Parathyroid adenoma (tissue), 2 donors: ENCODE measurements around the gene NDUFA7.
A peak's percentile ranks its signal among the peaks of the same experiment; 100 is the strongest.

ENCODE experiments used
- H2AFZ ChIP-seq: fragments of 300-600 bp; sonication (generic); one replicate; pipeline ENCODE4 v1.7.0; 2017; ENCODE audit warnings: antibody characterized with exemption, mild to moderate bottlenecking
- H3K27ac ChIP-seq: fragments of 300-600 bp; sonication (generic); one replicate; pipeline ENCODE4 v1.7.0; 2017
- H3K27me3 ChIP-seq: fragments of 300-600 bp; sonication (generic); one replicate; pipeline ENCODE4 v1.7.0; 2017; ENCODE audit warnings: low read length; ENCODE audit not compliant: control insufficient read depth, insufficient read depth
- H3K36me3 ChIP-seq: fragments of 300-600 bp; sonication (generic); one replicate; pipeline ENCODE4 v1.7.0; 2017; ENCODE audit warnings: low read length; ENCODE audit not compliant: control insufficient read depth, insufficient read depth
- H3K4me1 ChIP-seq: fragments of 300-600 bp; sonication (generic); one replicate; pipeline ENCODE4 v1.7.0; 2017; ENCODE audit warnings: control low read depth
- H3K4me2 ChIP-seq: fragments of 300-600 bp; sonication (generic); one replicate; pipeline ENCODE4 v1.7.0; 2017; ENCODE audit warnings: low read length
- H3K4me3 ChIP-seq: fragments of 300-600 bp; sonication (generic); one replicate; pipeline ENCODE4 v1.7.0; 2017; ENCODE audit warnings: low read depth, low read length
- H3K79me2 ChIP-seq: fragments of 300-600 bp; sonication (generic); one replicate; pipeline ENCODE4 v1.7.0; 2017; ENCODE audit warnings: control low read depth
- H3K9ac ChIP-seq: fragments of 300-600 bp; sonication (generic); one replicate; pipeline ENCODE4 v1.7.0; 2017; ENCODE audit warnings: mild to moderate bottlenecking
- H3K9me3 ChIP-seq: fragments of 300-600 bp; sonication (generic); one replicate; pipeline ENCODE4 v1.7.0; 2017; ENCODE audit warnings: low read length; ENCODE audit not compliant: control insufficient read depth
- CTCF ChIP-seq: fragments of 300-600 bp; sonication (generic); IDR thresholded peaks from one replicate; pipeline ENCODE4 v1.7.0; 2017; ENCODE audit warnings: antibody characterized with exemption, mild to moderate bottlenecking
- donor health status: primary hyperparathyroidism.

Gene NDUFA7

GRCh38 chr19:8366121-8366581, 45.0 kb upstream of the NDUFA7 start:
- TF ChIP-seq CTCF = no peak
- H3K79me2 ChIP-seq = peaks cover 2% of the 10 kb centered on the region
- H3K27ac ChIP-seq = no peak overlapping the region
- peaks cover 18% of the 10 kb centered on the region for H3K4me1 ChIP-seq
- H3K9me3 ChIP-seq = no peaks in the 10 kb centered on the region
- no peaks in the 10 kb centered on the region for H3K36me3 ChIP-seq
- no peak overlapping the region for H3K4me2 ChIP-seq
- H3K27me3 ChIP-seq = no peaks in the 10 kb centered on the region
- no peak overlapping the region for H2AFZ ChIP-seq
- H3K4me3 ChIP-seq = no peak overlapping the region
- H3K9ac ChIP-seq = no peak overlapping the region

DNA sequence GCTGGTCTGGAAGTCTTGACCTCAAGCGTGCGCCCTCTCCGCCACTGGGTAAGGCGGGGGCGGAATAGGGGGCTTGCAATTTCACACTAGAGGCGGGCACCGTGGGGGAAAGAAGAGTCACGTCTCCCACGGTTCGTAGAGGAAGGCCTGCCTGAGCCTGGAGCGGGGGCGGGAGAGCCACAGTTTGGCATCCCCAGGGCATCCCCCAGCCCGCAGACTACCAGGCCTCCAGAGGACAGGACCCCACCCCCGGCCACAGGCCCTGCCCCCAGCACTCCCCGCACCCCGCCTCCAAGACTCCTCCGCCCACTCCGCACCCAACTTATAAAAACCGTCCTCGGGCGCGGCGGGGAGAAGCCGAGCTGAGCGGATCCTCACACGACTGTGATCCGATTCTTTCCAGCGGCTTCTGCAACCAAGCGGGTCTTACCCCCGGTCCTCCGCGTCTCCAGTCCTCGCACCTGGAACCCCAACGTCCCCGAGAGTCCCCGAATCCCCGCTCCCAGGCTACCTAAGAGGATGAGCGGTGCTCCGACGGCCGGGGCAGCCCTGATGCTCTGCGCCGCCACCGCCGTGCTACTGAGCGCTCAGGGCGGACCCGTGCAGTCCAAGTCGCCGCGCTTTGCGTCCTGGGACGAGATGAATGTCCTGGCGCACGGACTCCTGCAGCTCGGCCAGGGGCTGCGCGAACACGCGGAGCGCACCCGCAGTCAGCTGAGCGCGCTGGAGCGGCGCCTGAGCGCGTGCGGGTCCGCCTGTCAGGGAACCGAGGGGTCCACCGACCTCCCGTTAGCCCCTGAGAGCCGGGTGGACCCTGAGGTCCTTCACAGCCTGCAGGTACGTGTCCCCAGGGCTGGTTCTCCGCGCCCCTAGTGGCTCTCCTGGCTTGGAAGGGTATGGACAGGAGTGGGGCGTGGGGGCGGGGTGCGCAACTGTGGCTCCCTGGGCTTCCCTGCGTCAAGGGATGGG, 42.9 kb upstream of the NDUFA7 start, which contains the start of gene ANGPTL4:
Gene ANGPTL4, plus strand, starts transcription at position 353 of the 969 bp plus-strand sequence. Its CDS starts 167 bp downstream, at position 520.
- H2AFZ ChIP-seq = peak within 1 kb of the TSS; percentile 95
- no peaks in the 10 kb centered on the region for H3K36me3 ChIP-seq
- TF ChIP-seq CTCF = peak; percentile 4
- no peaks in the 10 kb centered on the region for H3K9me3 ChIP-seq
- H3K27me3 ChIP-seq = no peaks in the 10 kb centered on the region
- peak within 1 kb of the TSS; percentile 62 for H3K4me3 ChIP-seq
- no peak within 1 kb of the TSS for H3K9ac ChIP-seq
- peak within 1 kb of the TSS; percentile 82 for H3K27ac ChIP-seq
- H3K4me2 ChIP-seq = peak within 1 kb of the TSS; percentile 80
- no peaks in the 10 kb centered on the region for H3K79me2 ChIP-seq
- peaks cover 18% of the 10 kb centered on the region for H3K4me1 ChIP-seq

- no peaks in the 10 kb centered on the region for H3K27me3 ChIP-seq
- H3K4me3 ChIP-seq = no peak overlapping the region
- H3K9ac ChIP-seq = no peak overlapping the region
- no peaks in the 10 kb centered on the region for H3K79me2 ChIP-seq
- peaks cover 12% of the 10 kb centered on the region for H3K4me1 ChIP-seq
- no peak for TF ChIP-seq CTCF
- no peaks in the 10 kb centered on the region for H3K36me3 ChIP-seq
- H2AFZ ChIP-seq = peak overlapping the region; percentile 51
- peak overlapping the region; percentile 63 for H3K4me2 ChIP-seq
- peak overlapping the region; percentile 82 for H3K27ac ChIP-seq
- H3K9me3 ChIP-seq = no peaks in the 10 kb centered on the region
Observed at GRCh38 chr19:8361921-8362793, 41.0 kb upstream of the NDUFA7 start.

GRCh38 chr19:8360196-8360595, 39.0 kb upstream of the NDUFA7 start:
- H3K4me3 ChIP-seq = no peak overlapping the region
- peaks cover 7% of the 10 kb centered on the region for H3K4me1 ChIP-seq
- no peak overlapping the region for H2AFZ ChIP-seq
- H3K27me3 ChIP-seq = no peaks in the 10 kb centered on the region
- no peak overlapping the region for H3K27ac ChIP-seq
- TF ChIP-seq CTCF = no peak
- H3K79me2 ChIP-seq = no peaks in the 10 kb centered on the region
- no peak overlapping the region for H3K4me2 ChIP-seq
- no peaks in the 10 kb centered on the region for H3K9me3 ChIP-seq
- H3K36me3 ChIP-seq = no peaks in the 10 kb centered on the region
- no peak overlapping the region for H3K9ac ChIP-seq
